ENCODE data around the gene MACROD2. TPM values are rescaled to one million over a fixed set of nuclear protein-coding genes. Genes with fewer than 3 reads are reported as not detected.

MACROD2 gene
- total and polyA plus RNA-seq, 2 experiments from 2014 or later: 2.8 to 4.3 TPM

- TF ChIP-seq ZNF462 (CRISPR knock-in tag; IDR thresholded peaks at IDR 0.05) (no peak), STAT1 (IDR thresholded peaks at IDR 0.05; ENCODE audit: unreplicated experiment) (no peak), CTCF (conservative IDR thresholded peaks at IDR 0.05; ENCODE audit: low read depth in 2 of 2) (no peak)
These were observed 1002.5 kb downstream of the MACROD2 start (continued) for GRCh38 chr20:14997791-14998190.

- Mint-ChIP-seq H3K4me1 (peaks cover 6% of the 10 kb centered on the region; the same call in 2 of the 3 replicates), H3K4me3 (no peak overlapping the region), H3K36me3 (ENCODE audit: low read depth) (no peaks in the 10 kb centered on the region), H3K9me3 (no peaks in the 10 kb centered on the region), H3K27ac (no peak overlapping the region), H3K27me3 (ENCODE audit: insufficient read depth, low read depth, poor library complexity) (no peaks in the 10 kb centered on the region)
- Histone ChIP-seq H3K4me3 (no peak overlapping the region), H3K79me2 (replicated peaks; ENCODE audit: insufficient read depth) (no peaks in the 10 kb centered on the region), H3F3A (replicated peaks; ENCODE audit: low read depth) (no peaks in the 10 kb centered on the region), H3K36me3 (ENCODE audit: insufficient read depth) (no peaks in the 10 kb centered on the region), H3K4me1 (ENCODE audit: insufficient read depth) (peaks cover 11% of the 10 kb centered on the region), H2AFZ (no peak overlapping the region), H4K20me1 (replicated peaks; ENCODE audit: insufficient read depth) (no peaks in the 10 kb centered on the region), H3K9me2 (ENCODE audit: insufficient read depth) (peaks cover 6% of the 10 kb centered on the region; the same call in 1 of the 2 replicates), H3K27me3 (ENCODE audit: insufficient read depth) (no peaks in the 10 kb centered on the region), H3K4me2 (no peak overlapping the region), H3K27ac (ENCODE audit: low read depth) (no peak overlapping the region)
- no peak for DNase-seq (ENCODE audit: low spot score)
- TF ChIP-seq CTCF (conservative IDR thresholded peaks at IDR 0.05; ENCODE audit: low read depth in 2 of 2) (no peak), NANOG (IDR thresholded peaks at IDR 0.05; ENCODE audit: borderline replicate concordance) (no peak)
- ATAC-seq: no peak
These were observed 1010.1 kb downstream of the MACROD2 start for GRCh38 chr20:15005300-15005986.

Measured in GM23338 (cell line).